Measurements from ENCODE around the gene GRIK3. TPM values are rescaled to one million over a fixed set of nuclear protein-coding genes. Genes with fewer than 3 reads are reported as not detected.

GRIK3 gene
- total RNA-seq, 4 donors from 2014 or later: 0.13 to 0.42 (median 0.15) TPM; not detected in 1

DNA sequence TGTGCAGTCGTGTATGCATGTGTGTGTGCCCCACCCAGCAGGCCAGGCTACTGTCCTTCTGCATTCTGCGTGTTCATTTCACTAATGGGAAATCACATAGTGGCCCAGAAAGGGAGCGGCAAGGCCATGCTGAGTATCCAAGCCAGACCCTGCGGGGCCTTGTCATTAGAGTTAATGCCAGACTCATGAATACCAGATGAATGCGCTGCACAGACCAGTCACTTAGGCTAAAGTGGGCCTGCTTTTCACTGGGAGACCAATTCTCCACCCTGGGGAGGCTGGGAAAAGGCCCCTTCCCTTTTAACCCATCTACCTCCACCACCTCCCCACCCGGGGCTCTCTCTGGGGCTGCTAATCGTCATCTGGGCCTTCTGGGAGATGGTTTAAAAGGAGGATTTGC, 17.0 kb upstream of the GRIK3 start:
- WGBS, 2 donors: 51 to 55% methylated on average over 7 of the region's 7 CpGs
- Histone ChIP-seq H3K4me1 (no peaks in the 10 kb centered on the region), H3K27ac (no peak overlapping the region), H3K36me3 (no peaks in the 10 kb centered on the region), H3K27me3 (no peaks in the 10 kb centered on the region), H3K4me3 (replicated peaks in 1 of 3) (no peak overlapping the region), H3K9me3 (no peaks in the 10 kb centered on the region)
- intact Hi-C loops (cut with DNase I): no loop called here
- TF ChIP-seq, protein P1, sequence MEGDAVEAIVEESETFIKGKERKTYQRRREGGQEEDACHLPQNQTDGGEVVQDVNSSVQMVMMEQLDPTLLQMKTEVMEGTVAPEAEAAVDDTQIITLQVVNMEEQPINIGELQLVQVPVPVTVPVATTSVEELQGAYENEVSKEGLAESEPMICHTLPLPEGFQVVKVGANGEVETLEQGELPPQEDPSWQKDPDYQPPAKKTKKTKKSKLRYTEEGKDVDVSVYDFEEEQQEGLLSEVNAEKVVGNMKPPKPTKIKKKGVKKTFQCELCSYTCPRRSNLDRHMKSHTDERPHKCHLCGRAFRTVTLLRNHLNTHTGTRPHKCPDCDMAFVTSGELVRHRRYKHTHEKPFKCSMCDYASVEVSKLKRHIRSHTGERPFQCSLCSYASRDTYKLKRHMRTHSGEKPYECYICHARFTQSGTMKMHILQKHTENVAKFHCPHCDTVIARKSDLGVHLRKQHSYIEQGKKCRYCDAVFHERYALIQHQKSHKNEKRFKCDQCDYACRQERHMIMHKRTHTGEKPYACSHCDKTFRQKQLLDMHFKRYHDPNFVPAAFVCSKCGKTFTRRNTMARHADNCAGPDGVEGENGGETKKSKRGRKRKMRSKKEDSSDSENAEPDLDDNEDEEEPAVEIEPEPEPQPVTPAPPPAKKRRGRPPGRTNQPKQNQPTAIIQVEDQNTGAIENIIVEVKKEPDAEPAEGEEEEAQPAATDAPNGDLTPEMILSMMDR (IDR thresholded peaks at IDR 0.05): no peak
- TF ChIP-seq POLR2A (IDR thresholded peaks at IDR 0.05): no peak
- DNase-seq: no peak

- Histone ChIP-seq H3K27me3 (no peaks in the 10 kb centered on the region), H3K9me3 (no peaks in the 10 kb centered on the region)
- intact Hi-C loops (cut with DNase I): no loop called here
Observed at GRCh38 chr1:37047542-37047941, 13.2 kb upstream of the GRIK3 start.

DNA sequence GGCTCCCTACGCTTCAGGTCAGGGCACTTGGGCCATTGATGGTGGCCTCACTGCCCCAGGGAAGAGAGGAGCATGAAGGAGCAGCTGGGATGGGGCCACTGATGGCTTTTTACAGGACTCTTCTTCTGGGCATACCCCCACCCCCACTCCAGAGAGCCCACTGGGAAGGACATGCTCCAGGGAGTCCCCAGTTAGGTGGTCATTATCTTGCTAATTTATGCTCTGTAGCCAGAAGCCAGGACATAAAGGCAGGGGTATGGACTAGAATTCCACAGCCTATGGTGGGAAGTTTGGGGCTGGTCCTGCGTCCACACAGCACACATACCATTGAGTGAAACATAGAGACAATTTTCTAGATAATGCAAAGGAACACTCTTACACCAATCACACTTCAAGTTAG, 8.8 kb upstream of the GRIK3 start:
- no peak for TF ChIP-seq POLR2A (IDR thresholded peaks at IDR 0.05)
- TF ChIP-seq, protein P1 (IDR thresholded peaks at IDR 0.05): no peak
- Histone ChIP-seq H3K4me3 (replicated peaks in 1 of 3) (no peak overlapping the region), H3K27ac (no peak overlapping the region), H3K27me3 (peaks cover 4% of the 10 kb centered on the region), H3K9me3 (no peaks in the 10 kb centered on the region), H3K4me1 (no peaks in the 10 kb centered on the region), H3K36me3 (no peaks in the 10 kb centered on the region)
- 54 to 73% methylated on average over 2 of the region's 2 CpGs for WGBS, 2 donors
- no peak for DNase-seq
- intact Hi-C loops (cut with DNase I): no loop called here

More at GRCh38 chr1:37047542-37047941, 13.2 kb upstream of the GRIK3 start:
- H3K36me3 ChIP-seq: no peaks in the 10 kb centered on the region
- WGBS, 2 donors: 88 to 92% methylated on average over 18 to 19 of the region's 19 CpGs
- no peak overlapping the region for H3K4me3 ChIP-seq (replicated peaks in 1 of 3)
- no peak for DNase-seq
- no peak overlapping the region for H3K27ac ChIP-seq
- TF ChIP-seq, protein P1 (IDR thresholded peaks at IDR 0.05): no peak
- TF ChIP-seq POLR2A (IDR thresholded peaks at IDR 0.05): no peak
- H3K4me1 ChIP-seq: no peaks in the 10 kb centered on the region

DNA sequence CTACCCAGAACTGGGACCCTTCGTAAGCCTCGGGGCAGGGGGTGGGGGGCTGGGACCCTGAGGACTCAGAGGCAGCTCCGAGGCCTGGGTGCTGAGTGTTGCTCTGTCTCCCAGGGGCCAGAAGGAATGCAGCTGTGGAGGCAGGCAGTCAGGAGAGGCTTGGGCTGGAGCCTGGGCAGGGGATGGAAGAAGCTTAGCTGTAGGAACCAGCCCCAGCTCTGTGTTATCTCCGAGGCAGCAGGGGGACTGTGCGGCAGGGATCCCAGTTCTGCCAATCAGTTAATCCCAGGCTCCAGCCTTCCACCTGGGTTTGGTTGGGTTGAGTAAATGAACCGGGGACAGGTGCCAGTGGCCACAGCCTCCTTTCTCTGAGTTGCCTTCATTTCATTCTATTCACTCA, 8.2 kb upstream of the GRIK3 start:
- intact Hi-C loops (cut with DNase I): no loop called here

GRCh38 chr1:37041483-37041882, 7.2 kb upstream of the GRIK3 start:
- H3K27me3 ChIP-seq: peaks cover 4% of the 10 kb centered on the region
- no peaks in the 10 kb centered on the region for H3K4me1 ChIP-seq
- WGBS, 2 donors: 52 to 63% methylated on average over 2 of the region's 2 CpGs
- TF ChIP-seq POLR2A (IDR thresholded peaks at IDR 0.05): no peak
- TF ChIP-seq, protein P1 (IDR thresholded peaks at IDR 0.05): no peak
- H3K9me3 ChIP-seq: no peaks in the 10 kb centered on the region
- DNase-seq: no peak
- H3K4me3 ChIP-seq (replicated peaks in 1 of 3): no peak overlapping the region
- intact Hi-C loops (cut with DNase I): no loop called here
- H3K27ac ChIP-seq: no peak overlapping the region
- H3K36me3 ChIP-seq: no peaks in the 10 kb centered on the region

More for the DNA sequence above, 8.2 kb upstream of the GRIK3 start:
- Histone ChIP-seq H3K36me3 (no peaks in the 10 kb centered on the region), H3K4me1 (no peaks in the 10 kb centered on the region), H3K27me3 (peaks cover 4% of the 10 kb centered on the region), H3K9me3 (no peaks in the 10 kb centered on the region), H3K27ac (no peak overlapping the region), H3K4me3 (replicated peaks in 1 of 3) (no peak overlapping the region)
- WGBS, 2 donors: 39 to 43% methylated on average over 6 of the region's 6 CpGs
- no peak for DNase-seq
- TF ChIP-seq POLR2A (IDR thresholded peaks at IDR 0.05): no peak
- TF ChIP-seq, protein P1 (IDR thresholded peaks at IDR 0.05): no peak
